Effector memory CD4-positive, alpha-beta T cell (primary cell): ENCODE data around the gene FERD3L.

Experiments
- DNase-seq, 3 donors: peaks; one replicate each; pipeline ENCODE4 v3.0.0-alpha.2; 2020
- H3K27ac ChIP-seq: 2 replicates; pipeline ENCODE4 v1.7.0; 2013; ENCODE audit warnings: mild to moderate bottlenecking, low read length, moderate library complexity; ENCODE audit not compliant: insufficient read depth, poor library complexity, severe bottlenecking
- H3K27me3 ChIP-seq: replicated peaks from 2 replicates; pipeline ENCODE4 v1.7.0; 2013; ENCODE audit warnings: mild to moderate bottlenecking, low read length; ENCODE audit not compliant: insufficient read depth, control insufficient read depth, poor library complexity, severe bottlenecking
- H3K36me3 ChIP-seq: 2 replicates; pipeline ENCODE4 v1.7.0; 2013; ENCODE audit warnings: mild to moderate bottlenecking, low read length, moderate library complexity; ENCODE audit not compliant: control insufficient read depth, insufficient read depth
- H3K4me1 ChIP-seq: 2 replicates; pipeline ENCODE4 v1.7.0; 2013; ENCODE audit warnings: low read length, mild to moderate bottlenecking; ENCODE audit not compliant: control insufficient read depth, insufficient read depth, poor library complexity, severe bottlenecking
- H3K4me3 ChIP-seq: 2 replicates; pipeline ENCODE4 v1.7.0; 2013; ENCODE audit warnings: low read length, low read depth, mild to moderate bottlenecking; ENCODE audit not compliant: insufficient read depth, poor library complexity, severe bottlenecking
- H3K9me3 ChIP-seq: 2 replicates; pipeline ENCODE4 v1.7.0; 2013; ENCODE audit warnings: mild to moderate bottlenecking, low read length, moderate library complexity; ENCODE audit not compliant: control insufficient read depth

FERD3L gene

DNA sequence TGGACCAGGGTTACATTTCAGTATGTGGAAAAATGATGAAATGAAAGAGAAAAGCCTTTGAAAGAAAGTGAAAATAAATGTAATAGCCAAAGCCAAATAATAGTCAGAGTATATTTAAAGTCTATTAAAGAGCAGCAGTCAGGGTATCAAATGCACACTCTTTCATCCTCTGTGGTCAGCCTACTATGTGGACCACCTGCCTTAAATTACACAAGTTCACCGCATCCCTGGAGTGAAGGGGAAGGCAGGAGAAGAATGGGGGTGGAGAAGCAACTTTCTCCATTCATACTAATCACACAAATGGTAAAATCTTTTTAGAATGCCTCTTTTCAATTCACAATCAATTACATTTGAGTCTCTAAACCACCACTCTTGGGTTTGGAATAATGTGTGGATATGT lies 43.7 kb downstream of the FERD3L start:
- Histone ChIP-seq H3K4me1 (no peaks in the 10 kb centered on the region), H3K27ac (no peak overlapping the region), H3K27me3 (no peaks in the 10 kb centered on the region), H3K9me3 (no peaks in the 10 kb centered on the region), H3K36me3 (no peaks in the 10 kb centered on the region), H3K4me3 (no peak overlapping the region)
- no peak for DNase-seq

DNA sequence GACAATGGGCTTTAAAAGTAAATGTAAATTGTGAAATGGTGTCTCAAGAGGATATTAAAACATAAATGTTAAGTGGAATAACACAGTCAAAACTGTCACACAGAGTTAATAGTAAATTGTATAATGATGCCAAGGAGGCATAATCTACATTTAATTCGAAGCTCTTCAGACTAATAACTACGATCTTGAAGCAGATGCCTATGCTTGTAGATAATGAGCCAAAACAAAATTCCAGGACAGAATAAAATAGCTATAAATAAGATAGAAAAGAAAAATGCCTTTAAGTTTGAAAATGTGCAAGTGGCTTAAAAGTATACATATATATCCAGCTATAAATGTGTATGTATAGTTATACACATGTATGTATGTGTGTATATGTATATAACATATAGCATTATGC lies 45.3 kb downstream of the FERD3L start:
- H3K27ac ChIP-seq, result no peak overlapping the region
- DNase-seq, result no peak
- H3K36me3 ChIP-seq, result no peaks in the 10 kb centered on the region
- H3K4me3 ChIP-seq, result no peak overlapping the region
- H3K9me3 ChIP-seq, result no peaks in the 10 kb centered on the region
- no peaks in the 10 kb centered on the region for H3K4me1 ChIP-seq
- no peaks in the 10 kb centered on the region for H3K27me3 ChIP-seq

DNA sequence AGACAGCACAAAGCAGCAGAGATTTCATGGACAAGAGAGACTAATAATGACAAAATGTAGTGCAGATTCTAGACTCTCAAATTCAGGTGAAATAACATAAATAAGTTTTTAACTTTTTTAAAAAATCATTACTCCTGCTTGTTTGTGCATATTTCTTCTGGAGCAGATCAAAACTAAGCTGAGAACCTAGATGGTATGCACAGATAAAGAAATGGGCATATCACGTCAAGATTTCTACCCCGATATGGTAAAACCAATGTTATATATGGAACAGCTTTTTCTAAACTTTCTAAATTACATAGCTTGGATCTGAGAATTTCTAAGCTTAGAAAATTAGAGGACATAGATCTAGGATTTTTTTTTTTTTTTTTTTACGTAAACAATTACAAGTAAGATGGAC lies 46.0 kb downstream of the FERD3L start:
- Histone ChIP-seq H3K4me3 (no peak overlapping the region), H3K9me3 (no peaks in the 10 kb centered on the region), H3K4me1 (no peaks in the 10 kb centered on the region), H3K36me3 (no peaks in the 10 kb centered on the region), H3K27me3 (no peaks in the 10 kb centered on the region), H3K27ac (no peak overlapping the region)
- no peak for DNase-seq

DNA sequence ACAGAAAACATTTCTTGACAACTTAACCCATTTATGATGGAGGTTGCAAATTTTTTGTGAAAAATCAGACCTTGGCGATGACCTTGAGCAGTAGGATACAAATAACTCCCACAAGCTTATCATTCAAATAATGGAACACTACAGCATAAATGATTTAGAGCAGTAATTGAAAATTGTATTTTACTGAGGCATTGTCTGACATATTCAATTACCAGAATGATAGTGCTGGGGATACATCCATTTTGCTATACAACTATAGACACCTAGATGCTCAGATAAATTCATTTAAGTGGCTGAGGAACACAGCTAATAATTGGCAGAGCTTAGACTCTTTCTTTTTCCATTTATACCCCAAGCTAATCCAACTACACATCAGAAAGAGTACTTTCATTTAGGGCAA lies 46.7 kb downstream of the FERD3L start:
- DNase-seq, result no peak
- no peaks in the 10 kb centered on the region for H3K27me3 ChIP-seq
- no peak overlapping the region for H3K27ac ChIP-seq
- no peaks in the 10 kb centered on the region for H3K4me1 ChIP-seq
- no peaks in the 10 kb centered on the region for H3K36me3 ChIP-seq
- no peak overlapping the region for H3K4me3 ChIP-seq
- H3K9me3 ChIP-seq, result no peaks in the 10 kb centered on the region

DNA sequence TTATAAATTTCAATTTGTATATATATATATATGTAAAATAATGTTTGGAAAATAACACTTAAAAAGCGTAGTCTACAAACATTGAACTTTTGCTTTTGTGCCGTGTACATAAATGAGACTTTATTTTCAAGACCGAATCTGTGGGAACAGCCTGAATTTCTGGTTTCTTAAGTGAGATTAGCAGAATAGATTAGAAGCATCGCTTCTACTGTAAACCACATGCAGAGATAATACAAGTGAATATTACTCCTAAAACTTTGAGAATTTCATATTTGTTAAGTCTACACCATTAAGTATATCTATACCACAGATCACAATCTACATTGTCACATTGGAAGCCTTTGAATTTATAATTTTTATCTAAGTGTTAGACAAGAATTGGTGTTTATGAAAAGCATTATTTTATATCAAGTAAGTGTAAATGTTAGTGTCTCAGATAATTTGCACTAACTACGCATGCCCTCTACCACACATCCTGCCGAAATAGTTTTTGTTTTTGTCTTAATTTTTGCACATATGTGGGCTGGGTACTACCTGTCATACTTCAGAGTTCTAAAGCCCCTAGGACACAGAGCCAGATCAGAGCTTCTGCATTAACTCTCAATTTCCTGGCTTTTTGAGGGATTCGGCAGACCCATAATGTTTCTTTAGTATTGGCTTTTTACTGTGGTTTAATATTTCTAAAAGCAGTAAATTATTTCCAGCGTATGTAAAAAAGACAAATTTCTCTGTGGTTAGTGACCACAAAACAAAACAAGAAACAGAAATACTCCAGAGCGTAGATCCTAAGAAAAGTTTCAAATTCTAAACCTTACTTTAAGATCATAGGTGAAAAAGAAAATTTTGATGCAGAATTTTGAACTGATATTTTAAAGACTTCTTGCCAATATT lies 47.8 kb downstream of the FERD3L start:
- Histone ChIP-seq H3K27ac (no peak overlapping the region), H3K27me3 (no peaks in the 10 kb centered on the region)
- no peak for DNase-seq

DNA sequence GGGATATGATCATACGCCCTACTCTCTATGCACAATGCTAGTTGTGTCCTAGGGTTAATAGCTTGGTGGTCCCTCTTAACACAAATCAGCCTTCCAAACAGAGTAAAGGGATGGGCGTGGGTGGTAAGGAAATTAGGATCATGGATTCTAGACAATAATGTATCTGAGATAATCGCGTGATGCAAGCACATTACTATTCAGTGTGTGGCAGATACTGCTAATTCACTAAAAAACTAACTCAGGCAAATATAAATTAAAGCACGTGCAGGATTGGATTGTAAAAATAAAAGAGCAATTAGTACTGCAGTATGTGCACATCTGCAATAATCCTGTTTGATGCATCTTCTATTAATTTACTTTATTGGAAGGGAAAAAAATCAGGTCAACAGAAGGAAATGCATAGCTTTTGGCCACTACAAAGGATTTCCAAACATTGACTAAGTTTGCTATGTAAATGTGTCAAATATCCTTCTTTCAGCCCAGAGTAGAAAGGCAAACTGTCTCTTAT lies 49.8 kb downstream of the FERD3L start:
- no peaks in the 10 kb centered on the region for H3K27me3 ChIP-seq
- no peaks in the 10 kb centered on the region for H3K9me3 ChIP-seq
- H3K4me3 ChIP-seq, result no peak overlapping the region
- no peaks in the 10 kb centered on the region for H3K4me1 ChIP-seq
- no peak for DNase-seq
- H3K36me3 ChIP-seq, result no peaks in the 10 kb centered on the region
- no peak overlapping the region for H3K27ac ChIP-seq

More for the DNA sequence above, 47.8 kb downstream of the FERD3L start:
- H3K36me3 ChIP-seq, result no peaks in the 10 kb centered on the region
- H3K4me3 ChIP-seq, result no peak overlapping the region
- H3K4me1 ChIP-seq, result no peaks in the 10 kb centered on the region
- H3K9me3 ChIP-seq, result no peaks in the 10 kb centered on the region
